ENCODE data around the gene TBC1D22A.

TBC1D22A gene

DNA sequence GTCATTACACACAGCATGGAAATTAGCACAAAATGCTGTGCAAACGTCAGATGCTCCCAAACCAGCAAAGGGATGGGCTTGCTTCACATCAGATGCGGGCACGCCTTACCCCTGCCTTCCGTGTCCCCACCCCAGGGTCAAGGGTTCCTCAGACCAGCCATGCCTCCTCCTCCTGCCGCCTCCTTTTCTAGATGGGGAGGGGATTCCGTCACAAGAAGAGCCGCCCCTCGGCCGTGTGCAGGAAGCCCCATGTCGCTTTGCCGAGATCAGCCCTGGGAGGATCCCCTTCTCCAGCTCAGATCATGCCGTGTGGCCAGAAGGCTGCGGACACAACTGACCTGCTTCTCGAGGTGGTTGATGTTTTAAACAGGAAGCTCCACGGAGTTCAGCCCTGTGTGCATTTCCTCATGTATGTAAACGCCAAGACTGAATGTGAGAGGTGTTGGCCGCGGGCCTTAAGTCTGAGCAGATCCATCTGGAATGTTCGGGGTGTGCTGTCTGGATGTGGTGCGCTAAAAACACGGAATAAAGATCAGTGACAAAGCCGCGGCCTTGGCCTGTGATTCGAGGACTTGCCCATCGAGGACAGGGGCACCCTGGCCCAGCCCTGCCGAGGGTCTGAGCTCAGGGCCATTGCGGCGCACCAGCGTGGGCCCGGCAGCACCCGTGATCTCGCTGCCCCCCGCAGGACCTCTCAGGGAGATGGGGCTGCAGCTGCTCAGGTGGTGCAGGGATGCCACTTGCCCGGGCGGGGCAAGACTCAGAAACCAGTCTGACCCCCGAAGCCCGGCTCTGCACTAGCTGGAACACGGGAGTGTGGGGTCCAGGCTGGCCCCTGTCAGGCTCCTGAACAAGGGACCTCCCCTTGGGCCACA lies 412.9 kb downstream of the TBC1D22A start:
- DNase-seq (ENCODE audit: low read depth in 2 of 2, low spot score in 1 of 2): no peak

DNA sequence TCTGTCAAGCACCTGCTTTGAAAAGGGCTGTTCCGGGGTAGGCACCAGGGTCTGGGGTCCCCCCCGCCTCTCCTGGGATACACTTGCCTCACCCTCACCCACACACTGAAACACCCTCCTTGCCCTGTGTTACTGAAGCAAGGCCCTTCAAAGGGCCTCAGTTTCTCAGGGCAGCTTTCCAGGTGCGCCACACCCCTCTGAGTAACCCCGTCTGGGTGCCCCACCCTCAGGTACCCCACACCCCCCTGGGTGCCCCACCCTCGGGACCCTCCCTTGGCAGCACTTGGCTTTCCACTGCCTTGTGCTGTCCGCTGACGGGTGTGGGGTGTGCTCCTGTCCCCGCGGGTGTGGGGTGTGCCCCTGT lies 413.6 kb downstream of the TBC1D22A start:
- DNase-seq (ENCODE audit: low read depth in 2 of 2, low spot score in 1 of 2): no peak

DNA sequence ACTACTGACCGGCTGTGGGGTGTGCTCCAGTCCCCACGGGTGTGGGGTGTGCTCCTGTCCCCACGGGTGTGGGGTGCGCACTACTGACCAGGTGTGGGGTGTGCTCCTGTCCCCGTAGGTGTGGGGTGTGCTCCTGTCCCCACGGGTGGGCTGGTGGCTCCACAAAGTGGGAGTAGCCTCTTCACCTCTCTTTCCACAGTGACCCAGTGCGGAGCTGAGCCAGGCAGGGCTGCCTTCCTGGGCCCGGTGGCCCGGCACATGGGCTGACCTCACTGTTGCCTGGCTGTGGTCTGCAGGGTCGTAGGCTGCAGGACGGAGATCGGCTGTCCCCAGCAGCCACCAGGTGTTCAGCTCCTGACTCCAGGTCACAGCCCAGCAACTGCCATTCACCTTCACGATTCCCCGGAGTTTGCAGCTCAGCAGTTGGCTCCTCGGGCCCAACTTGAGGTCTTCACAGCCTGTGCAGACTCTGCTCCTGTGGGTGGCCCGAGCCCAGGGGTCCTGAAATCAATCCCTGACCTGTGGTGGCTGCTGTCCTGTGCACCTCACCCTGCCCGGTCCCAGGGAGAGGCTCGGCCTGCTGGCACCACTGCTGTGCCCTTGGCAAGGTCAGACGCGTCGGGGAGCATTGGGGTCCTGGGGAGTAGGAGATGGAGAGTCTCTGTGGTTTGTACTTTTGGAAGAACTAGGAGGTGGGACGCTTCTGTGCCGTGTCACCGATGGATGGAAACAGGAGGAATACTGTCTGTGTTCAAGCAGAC lies 414.3 kb downstream of the TBC1D22A start:
- DNase-seq (ENCODE audit: low read depth in 2 of 2, low spot score in 1 of 2): no peak

DNA sequence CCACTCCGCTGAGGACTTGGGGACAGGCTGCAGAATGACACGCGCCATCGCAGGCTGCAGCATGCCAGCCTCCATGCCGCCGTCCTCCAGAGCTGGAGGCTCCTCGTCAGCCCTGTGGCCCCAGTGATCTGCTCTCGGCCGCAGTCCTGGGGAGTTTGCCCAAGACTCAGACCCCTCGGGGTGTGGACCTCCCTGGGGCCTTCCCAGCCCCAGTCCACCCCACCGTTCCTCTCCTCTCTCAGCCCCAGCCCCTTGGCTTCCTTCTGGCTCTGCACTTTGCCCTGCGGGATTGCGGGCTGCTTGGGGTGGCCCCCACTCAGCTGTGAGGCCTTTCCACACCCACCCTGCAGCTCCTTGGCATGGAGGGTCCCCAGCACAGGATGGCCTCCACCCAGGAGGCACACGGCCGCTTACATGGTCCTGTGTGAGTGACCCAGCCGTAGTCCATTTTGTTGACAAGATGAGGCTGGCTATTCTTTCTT lies 414.9 kb downstream of the TBC1D22A start:
- DNase-seq (ENCODE audit: low read depth in 2 of 2, low spot score in 1 of 2): no peak

DNA sequence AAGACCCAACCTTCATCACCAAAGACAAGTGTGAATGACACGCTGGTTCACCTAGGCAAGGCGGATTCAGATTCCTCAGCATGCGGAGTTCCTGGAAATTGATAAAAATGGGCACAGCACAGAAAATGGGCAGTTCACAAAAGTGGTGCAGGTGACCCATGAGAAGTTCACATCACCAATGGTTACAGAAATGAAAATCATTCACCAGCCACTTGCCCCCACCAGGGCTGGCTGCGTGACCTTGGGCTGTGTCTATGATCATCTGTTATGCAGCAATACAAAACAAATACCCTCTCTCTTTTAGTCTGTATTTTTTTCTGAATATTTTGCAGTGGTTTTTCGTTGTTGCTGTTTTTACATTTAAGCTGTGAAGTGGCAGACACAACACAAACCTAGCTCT lies 415.9 kb downstream of the TBC1D22A start:
- DNase-seq (ENCODE audit: low read depth in 2 of 2, low spot score in 1 of 2): no peak

DNA sequence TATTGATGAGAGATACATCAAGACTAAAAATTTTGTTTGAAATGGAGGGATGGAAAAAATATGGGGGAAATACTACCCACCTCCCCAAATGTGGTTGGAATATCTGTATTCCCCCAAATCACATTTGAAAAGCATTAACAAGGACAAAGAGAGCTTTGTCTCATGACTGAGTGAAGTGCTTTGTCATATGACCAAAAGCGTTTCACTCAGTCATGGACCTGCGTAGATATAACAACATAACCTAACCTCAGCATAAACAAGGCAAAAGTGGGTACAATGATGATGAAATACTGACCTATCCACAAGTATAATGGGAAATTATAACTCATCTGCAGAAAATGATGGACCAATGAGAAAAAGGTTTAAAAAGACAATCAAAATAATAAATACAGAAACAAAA lies 418.3 kb downstream of the TBC1D22A start:
- DNase-seq (ENCODE audit: low read depth in 2 of 2, low spot score in 1 of 2): no peak

DNA sequence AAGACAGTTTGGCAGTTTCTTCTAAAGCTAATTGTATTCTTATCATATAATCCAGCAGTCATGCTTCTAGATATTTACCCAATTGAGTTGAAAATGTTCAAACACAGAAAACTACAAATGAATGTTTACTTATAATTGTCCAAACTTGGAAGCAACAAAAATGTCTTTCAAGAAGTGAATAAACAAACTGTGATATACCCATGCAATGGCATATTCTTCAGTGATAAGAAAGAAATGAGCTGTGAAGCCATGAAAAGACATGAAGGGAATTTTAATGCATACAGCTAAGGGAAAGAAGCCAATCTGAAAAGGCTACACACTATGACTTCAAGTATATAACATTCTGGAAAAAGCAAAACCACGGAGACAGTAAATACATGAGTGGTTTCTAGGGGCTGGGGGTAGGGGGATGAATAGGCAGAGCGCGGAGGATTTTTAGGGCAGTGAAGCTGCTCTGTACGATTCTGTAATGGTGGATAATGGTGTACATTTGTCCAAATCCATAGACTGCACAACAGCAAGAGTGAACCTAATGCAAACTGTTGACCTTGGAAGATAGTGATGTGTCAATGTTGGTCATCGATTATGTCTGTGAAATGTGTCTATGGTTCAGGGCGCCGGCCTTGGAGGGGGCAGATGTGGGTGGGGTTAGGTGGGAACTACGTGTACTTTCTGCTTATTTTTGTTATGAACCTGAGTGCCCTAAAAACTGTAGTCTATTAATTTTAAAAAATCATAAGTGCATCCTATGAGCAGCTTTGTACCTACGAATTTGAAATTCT lies 424.9 kb downstream of the TBC1D22A start:
- DNase-seq (ENCODE audit: low read depth in 2 of 2, low spot score in 1 of 2): no peak

DNA sequence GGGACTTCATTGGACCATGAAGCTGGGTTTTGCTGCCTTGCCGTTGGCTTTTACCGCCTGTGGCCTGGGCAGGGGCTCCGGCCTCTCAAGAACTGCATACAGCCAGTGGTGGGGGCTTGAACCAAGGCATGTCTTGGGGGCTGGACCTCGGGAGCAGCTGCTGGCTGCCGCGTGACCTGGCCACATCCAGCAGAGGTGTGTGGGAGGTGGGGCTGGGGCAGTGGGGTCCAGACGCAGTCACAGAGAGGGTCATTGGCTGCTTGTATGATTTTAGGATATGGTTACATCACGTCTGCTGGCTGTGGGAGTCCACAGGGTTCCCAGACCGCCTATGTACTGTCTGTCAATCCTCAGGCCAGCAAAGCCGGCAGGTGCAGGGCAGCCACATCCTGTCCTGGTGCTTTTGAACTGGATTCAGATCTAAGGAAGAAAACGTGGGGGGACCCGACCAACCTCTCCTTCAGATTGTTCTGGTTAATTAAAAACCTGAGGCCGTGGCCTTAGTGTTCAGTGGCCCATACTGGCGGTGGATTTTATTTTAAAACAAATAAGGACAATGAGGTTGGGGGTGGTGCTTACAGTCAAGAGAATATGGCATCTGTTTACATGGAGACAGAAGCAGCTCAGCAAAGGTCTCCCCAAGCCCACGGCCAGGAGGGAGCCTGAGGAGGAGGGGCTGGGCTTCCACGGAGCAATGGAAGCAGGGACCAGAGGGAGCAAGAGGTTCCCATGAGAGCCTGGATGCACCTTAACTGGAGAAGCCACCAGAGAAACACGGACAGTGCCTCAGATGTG lies 426.0 kb downstream of the TBC1D22A start:
- DNase-seq (ENCODE audit: low read depth in 2 of 2, low spot score in 1 of 2): no peak

DNA sequence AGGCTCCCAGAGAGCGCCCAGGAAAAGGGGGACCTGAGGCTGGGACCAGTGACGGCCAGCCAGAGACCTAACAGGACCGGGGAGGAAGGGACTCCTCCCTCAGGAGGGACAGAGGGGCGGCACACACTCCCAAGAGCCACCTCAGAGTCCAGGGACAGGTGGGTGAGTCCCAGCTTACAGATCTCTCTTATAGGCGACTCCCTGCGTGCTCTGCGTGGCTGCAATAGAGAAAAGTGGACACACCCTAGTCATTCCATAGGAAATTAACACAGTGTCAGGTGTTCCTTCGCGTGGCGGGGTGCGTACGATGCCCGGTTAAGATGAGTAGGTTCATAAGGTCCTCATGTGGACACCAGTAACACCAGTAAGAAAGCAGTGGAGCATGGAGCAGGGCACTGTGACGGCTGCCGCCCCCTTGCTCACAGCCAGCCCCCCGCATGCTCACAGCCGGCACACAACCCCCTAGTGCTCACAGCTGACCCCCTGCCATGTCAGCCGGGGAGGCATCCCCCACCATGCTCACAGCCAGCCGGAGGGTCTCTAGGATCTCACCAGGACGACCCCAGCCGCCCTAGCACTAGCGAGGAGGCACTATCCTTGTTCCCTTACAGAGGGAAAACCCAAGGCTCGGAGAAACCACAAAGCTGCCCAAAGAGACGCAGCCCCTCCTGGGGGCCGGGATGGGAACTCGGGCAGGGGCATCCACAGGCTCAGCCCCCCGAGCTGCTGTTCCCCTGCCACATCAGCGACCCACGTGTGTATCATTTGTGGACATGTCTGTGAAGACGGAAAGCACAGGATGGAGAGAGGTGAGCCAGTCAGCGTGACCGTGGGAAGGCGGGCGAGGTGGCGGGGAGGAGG lies 426.8 kb downstream of the TBC1D22A start:
- no peak for DNase-seq (ENCODE audit: low read depth in 2 of 2, low spot score in 1 of 2)

DNA sequence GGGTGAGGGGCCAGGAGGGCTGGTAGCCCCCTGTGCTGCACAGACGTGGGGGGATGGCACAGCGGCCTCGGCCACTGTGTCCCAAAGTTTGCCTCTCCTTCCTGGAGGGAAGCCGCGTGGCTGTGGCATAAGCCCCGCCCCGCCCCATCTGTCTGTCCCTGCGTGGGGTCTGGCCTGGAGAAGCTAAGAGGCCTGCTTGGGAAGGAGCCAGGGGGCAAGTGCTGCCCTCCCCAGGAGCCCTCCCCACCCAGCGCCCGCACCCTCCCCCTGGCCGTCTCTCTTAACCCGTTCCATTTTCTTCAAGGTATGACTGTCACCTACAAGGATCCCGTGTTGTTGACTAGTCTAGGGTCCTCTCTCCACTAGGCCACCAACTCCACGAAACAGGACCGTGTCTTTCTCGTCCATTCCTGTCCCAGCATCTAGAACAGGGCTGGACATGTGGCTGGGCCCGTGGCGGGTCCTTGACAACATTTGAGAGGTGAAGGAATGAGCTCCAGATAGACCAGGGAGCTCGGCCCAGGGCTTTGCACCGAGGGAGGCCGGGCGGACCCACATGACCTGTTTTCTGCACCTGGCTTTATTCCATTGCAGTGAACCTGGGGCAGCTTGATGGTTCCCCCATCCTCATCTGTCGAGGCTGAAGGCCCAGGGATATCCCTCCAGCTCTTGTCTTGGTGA lies 428.0 kb downstream of the TBC1D22A start:
- no peak for DNase-seq (ENCODE audit: low read depth in 2 of 2, low spot score in 1 of 2)

DNA sequence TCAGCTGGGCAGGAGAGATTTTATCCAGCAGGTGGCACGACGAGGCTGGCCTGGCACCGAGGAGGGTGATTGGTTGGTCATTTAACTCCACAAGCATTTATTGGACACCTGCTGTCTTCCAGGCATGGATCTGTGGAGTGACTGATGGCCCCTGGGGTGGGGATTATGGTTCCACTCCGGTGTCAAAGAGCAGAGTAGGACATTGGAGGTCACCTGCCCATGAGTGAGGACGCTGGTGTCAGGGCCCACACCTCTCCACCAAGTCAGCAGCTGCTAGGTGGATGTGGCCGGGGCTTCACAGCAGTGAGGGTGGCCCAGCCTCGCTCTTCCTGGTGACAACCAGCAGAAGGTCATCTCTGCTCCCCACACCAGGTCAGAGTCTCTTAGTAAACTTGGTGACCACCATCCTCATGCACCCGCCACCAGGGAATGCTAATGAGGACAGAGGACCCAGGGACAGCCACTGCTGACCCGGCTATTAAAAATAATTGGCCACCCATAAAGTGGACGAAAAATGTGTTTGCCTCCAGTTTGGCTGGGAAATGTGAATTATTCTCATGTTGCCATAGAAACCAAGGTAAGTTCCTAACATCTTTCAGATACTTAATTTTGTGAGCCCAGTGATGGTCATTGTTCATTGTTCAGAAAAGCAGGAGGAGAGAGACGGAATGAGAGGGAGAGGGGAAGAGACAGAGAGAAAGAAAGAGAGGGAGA lies 428.7 kb downstream of the TBC1D22A start:
- DNase-seq (ENCODE audit: low read depth in 2 of 2, low spot score in 1 of 2): no peak

DNA sequence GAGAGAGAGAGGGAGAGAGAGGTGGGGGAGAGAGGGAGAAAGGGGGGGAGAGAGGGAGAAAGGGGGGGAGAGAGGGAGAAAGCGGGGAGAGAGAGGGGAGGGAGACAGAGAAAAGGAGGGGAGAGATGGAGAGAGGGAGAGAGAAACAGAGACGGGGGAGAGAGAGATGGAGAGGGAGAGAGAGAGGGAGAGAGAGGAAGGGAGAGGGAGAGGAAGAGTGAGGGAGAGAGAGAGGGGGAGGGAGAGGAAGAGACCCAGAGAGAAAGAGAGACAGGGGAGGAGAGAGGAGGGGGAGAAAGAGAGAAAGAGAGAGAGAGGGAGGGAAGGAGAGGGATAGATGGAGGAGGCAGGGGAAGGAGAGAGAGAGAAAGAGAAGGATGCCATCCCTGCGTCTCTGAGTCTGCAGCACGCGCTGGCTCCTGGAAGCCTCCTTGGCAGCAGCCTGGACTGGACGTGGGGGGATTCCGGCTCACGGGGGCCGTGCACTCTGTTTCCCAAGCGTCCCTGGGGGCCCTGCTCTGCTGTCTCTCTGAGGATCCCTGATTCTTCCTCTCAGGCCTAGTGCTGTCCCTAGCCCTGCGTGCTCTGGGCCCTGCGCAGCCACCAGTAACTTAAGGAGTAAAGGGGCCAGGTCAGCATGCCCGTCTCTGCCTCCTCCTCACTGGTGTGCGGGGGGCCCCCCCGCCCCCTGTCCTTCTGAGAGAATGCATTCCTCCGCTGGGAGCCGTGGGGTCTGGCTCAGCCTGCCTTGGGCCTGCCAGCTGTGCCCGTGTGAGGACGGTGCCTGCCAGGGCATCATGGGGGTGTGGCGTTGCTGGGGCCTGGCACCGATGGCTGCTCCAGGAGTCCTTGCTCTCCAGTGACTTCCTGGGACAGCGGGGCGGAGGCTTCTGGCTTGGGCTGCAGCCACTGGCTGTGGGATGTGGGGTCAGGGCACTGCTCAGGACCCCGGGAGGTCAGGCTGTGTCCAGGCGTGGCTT lies 429.5 kb downstream of the TBC1D22A start:
- DNase-seq (ENCODE audit: low read depth in 2 of 2, low spot score in 1 of 2): no peak

DNA sequence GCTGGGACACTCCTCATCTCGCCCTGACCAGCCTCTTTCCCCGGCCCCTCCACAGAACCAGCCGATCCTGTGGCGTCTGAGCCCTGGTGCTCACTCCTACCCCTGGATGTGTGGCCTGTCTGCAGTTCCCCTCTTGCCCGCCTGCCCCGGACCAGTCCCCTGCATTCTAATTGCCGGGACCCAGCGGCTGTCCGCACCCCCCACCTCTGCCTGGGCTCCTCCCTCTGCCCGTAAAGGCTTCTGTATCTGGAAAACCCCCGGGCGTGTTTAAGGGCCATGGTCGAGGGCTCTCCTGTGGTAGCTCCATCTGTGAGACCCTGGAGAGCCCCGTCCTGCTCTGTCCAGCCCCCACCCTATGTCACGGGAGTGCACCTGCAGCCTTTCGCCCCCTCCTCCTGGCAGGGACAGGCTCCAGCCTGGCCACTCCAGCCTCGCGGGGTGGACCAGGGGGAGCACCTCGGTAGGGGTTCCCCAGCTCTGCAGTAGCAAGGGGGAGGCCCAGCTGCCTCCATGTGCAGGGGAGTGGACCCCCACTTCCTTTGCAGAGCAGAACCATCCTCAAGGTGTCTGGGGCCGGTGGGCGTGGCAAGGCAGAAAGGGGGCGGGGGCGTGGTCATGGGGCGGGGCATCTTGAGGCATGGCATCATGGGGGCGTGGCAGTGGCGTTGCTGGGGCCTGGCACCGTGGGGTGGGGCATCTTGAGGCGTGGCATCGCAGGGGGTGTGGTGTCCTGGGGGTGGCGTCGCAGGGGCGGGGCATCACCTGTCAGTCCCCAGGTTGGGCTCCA lies 430.4 kb downstream of the TBC1D22A start:
- DNase-seq (ENCODE audit: low read depth in 2 of 2, low spot score in 1 of 2): no peak

DNA sequence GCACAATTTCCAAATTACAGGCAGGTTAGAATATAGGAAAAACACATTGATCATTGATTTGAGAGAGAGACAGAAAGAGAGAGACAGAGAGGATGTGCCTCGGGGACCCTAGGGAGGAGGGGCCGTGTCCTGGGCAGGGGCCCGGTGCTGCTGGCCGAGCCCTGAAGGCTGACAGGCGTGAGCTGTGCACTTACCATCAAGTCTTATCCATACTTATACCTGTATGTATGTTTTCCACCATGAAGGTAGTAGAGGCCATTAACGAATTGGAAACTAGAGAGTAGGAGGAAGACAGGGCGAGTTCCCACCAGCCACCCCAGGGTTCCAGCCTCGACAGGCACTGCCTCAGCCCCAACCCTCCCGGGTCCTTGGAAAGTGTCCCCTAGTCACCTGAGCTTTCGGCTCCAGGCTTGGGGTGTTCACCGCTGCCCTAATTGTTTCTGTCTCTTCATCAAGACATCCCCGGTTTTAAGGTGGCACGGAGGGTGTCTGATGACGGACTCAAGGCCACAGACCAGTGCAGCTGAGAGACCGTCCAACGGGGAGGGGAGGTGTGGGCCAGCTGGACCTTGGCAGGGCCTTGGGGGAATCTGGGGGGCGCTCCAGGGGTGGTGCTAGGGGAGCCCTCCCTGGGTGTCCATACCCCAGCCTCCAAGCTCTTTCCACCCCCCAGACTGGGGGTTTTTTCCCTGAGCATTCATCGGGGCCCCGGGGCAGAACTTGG lies 431.3 kb downstream of the TBC1D22A start:
- no peak for DNase-seq (ENCODE audit: low read depth in 2 of 2, low spot score in 1 of 2)

DNA sequence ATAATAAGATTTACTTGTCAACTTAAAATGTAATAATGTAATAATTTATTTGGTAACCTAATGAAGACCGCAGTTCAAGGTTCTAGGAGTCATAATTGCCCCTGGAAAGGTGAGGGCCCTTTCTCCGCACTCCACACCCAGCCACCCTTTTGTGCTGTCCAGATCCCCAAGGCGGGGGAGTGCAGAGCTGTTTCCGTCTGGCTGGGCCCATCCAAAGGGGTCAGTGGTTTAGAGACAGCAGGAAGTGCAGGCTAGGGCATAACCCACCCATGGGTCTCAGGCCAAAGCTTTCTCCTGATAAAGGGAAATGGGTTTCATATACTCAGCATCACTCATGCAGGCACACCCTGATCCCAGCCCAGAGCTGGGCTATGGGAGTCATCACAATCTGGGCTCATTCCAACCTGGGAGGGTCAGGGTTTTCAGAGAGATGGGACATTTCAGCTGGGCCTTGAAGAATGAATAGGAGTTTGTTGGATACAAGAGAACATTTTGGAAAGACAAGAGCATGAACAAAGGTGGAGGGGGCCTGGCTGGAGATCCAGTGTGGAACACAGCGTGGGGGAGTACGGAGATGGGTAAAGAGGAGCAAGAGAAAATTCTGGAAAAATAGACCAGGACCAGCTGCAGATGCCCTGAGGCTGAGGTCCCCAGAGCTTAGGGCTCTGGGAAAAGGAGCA lies 432.2 kb downstream of the TBC1D22A start:
- DNase-seq (ENCODE audit: low read depth in 2 of 2, low spot score in 1 of 2): no peak

DNA sequence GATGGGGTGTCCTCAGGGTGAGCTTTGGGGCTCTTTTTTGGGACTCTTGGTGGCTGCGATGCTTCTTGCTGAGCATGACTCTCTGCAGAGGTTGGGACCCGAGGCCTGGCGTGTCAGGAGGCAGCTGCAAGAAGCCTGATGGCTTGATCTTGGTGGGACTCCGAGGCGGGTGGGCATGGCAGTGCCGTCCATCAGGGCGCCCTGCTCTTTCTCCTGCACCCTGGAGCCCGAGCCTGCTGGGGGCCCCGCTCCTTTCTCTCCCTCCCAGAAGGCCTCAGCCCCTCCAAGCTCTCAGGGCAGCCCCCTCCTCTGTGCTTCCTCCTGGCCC lies 432.7 kb downstream of the TBC1D22A start:
- no peak for DNase-seq (ENCODE audit: low read depth in 2 of 2, low spot score in 1 of 2)
